DOHH2 (cell line): Measurements from ENCODE around the gene TMEM269.

Experiments
- EZH2phosphoT487 ChIP-seq: fragments of 200-600 bp; sonication (generic); IDR thresholded peaks from 2 replicates; pipeline ENCODE4 v1.6.1; 2017; ENCODE audit warnings: borderline replicate concordance, mild to moderate bottlenecking, antibody characterized with exemption, low read length, moderate library complexity, mixed read lengths
- TF ChIP-seq, protein P1 (sequence below): fragments of 200-600 bp; sonication (generic); IDR thresholded peaks from one replicate; pipeline ENCODE4 v1.5.1; 2014; ENCODE audit warnings: antibody characterized with exemption, mild to moderate bottlenecking, low read depth, low read length; ENCODE audit not compliant: poor library complexity, severe bottlenecking

GRCh38 chr1:42773420-42773819 lies 11.4 kb upstream of the TMEM269 start:
- TF ChIP-seq, protein P1, sequence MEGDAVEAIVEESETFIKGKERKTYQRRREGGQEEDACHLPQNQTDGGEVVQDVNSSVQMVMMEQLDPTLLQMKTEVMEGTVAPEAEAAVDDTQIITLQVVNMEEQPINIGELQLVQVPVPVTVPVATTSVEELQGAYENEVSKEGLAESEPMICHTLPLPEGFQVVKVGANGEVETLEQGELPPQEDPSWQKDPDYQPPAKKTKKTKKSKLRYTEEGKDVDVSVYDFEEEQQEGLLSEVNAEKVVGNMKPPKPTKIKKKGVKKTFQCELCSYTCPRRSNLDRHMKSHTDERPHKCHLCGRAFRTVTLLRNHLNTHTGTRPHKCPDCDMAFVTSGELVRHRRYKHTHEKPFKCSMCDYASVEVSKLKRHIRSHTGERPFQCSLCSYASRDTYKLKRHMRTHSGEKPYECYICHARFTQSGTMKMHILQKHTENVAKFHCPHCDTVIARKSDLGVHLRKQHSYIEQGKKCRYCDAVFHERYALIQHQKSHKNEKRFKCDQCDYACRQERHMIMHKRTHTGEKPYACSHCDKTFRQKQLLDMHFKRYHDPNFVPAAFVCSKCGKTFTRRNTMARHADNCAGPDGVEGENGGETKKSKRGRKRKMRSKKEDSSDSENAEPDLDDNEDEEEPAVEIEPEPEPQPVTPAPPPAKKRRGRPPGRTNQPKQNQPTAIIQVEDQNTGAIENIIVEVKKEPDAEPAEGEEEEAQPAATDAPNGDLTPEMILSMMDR, result no peak
- TF ChIP-seq EZH2phosphoT487, result no peak
